HG03103 (cell line): ENCODE data around the gene HLA-DOA.

ENCODE experiments used
- ATAC-seq: cut with Tn5 transposase; IDR thresholded peaks from one replicate; pipeline ENCODE4 v1.9.1; 2021; ENCODE audit warnings: low read depth; ENCODE audit not compliant: unreplicated experiment

HLA-DOA gene

GRCh38 chr6:33008944-33009861, at the start of gene HLA-DOA:
Gene HLA-DOA (minus strand): TSS chr6:33009591.
- ATAC-seq = no peak

GRCh38 chr6:33057222-33058150, 48.1 kb upstream of the HLA-DOA start:
- ATAC-seq = no peak

- no peak for ATAC-seq
Observed at GRCh38 chr6:33053230-33053629, 43.8 kb upstream of the HLA-DOA start.

GRCh38 chr6:33052627-33053026, 43.2 kb upstream of the HLA-DOA start:
- ATAC-seq = no peak

GRCh38 chr6:33050014-33050810, 40.8 kb upstream of the HLA-DOA start:
- no peak for ATAC-seq

GRCh38 chr6:33049323-33050013, 40.1 kb upstream of the HLA-DOA start:
- no peak for ATAC-seq

- ATAC-seq = no peak
Observed at GRCh38 chr6:33040157-33040556, 30.8 kb upstream of the HLA-DOA start.

- no peak for ATAC-seq
Observed at GRCh38 chr6:33036535-33036934, 27.1 kb upstream of the HLA-DOA start.

GRCh38 chr6:33034554-33034953, 25.2 kb upstream of the HLA-DOA start:
- no peak for ATAC-seq

- ATAC-seq = no peak
Observed at GRCh38 chr6:33030245-33030644, 20.9 kb upstream of the HLA-DOA start.

GRCh38 chr6:33029328-33030184, 20.2 kb upstream of the HLA-DOA start:
- peak; percentile 46 for ATAC-seq

GRCh38 chr6:33028220-33028849, 18.9 kb upstream of the HLA-DOA start:
- no peak for ATAC-seq

GRCh38 chr6:33024521-33024920, 15.1 kb upstream of the HLA-DOA start:
- no peak for ATAC-seq

- no peak for ATAC-seq
Observed at GRCh38 chr6:33023536-33023935, 14.1 kb upstream of the HLA-DOA start.

GRCh38 chr6:33021917-33022316, 12.5 kb upstream of the HLA-DOA start:
- no peak for ATAC-seq

GRCh38 chr6:33019372-33019771, 10.0 kb upstream of the HLA-DOA start:
- no peak for ATAC-seq

- ATAC-seq = no peak
Observed at GRCh38 chr6:33018904-33019303, 9.5 kb upstream of the HLA-DOA start.

- no peak for ATAC-seq
Observed at GRCh38 chr6:33018418-33018817, 9.0 kb upstream of the HLA-DOA start.
